GM21723 (cell line): ENCODE data around the gene SAMM50.
A peak's percentile ranks its signal among the peaks of the same experiment; 100 is the strongest.

ENCODE experiments used
- ATAC-seq: cut with Tn5 transposase; IDR thresholded peaks from one replicate; pipeline ENCODE4 v1.9.1; 2021; ENCODE audit warnings: mild to moderate bottlenecking, moderate library complexity; ENCODE audit not compliant: unreplicated experiment

SAMM50 gene

DNA sequence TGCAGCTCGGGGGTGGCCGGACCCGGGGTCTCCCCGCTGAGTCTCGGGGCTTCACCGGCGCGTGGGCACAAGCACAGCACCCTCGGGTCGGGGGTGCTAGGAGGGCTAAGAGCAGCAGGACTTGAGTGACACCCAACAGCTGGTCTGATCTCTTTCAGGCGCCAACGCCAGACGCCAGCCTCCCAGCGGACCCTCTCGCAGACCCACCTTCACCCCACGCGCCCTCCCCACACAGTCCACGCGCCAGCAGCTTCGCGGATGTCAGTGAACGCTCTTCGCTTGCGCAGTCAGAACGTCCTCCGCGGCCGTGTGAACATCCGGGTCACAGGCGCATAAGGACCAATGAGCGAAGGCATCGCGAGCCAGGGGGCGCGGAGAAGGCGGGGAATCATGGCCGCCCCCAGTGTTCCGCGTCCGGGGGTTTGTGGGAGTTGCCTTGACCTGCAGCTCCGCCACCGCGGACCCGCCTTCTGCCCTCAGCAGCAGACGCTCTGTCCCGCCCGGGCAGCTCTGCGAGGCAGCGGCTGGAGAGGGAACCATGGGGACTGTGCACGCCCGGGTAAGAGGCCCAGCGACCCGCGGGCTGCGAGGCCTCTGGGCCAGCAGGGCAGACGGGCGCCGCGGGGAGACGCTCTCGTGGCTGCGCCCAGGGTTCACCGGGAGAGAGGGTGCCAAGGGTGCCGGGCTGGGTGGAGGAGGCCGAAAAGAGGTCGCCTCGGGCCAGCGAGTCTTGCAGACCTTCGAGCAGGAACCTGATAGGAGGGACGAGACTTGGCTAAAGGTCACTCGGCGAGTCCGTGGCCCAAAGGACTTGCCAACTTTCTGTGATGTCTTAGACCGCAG lies at the start of gene SAMM50:
Gene SAMM50 (plus strand): TSS at position 403 of the 843 bp plus-strand sequence. CDS start 136 bp downstream, at position 539.
- ATAC-seq = peak; percentile 86

DNA sequence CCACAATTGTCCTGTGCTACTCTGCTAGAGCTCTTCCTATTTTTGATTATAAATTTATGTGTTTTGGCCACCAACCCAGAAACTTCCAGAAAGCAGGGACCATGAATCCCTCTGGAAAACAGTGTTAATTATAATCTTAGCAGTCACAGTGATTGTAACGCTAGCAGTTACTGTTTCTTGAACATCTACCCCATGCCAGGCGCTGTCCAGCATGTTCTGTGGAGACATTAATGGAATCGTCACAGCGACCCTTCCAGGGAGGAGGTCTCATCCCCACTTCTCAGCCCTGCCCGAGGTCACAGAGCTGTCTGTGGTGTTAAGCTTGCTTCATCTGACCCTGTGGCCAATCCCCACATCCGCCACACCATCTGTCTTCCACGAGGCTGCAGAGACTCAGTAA lies 49.6 kb upstream of the SAMM50 start:
- no peak for ATAC-seq

DNA sequence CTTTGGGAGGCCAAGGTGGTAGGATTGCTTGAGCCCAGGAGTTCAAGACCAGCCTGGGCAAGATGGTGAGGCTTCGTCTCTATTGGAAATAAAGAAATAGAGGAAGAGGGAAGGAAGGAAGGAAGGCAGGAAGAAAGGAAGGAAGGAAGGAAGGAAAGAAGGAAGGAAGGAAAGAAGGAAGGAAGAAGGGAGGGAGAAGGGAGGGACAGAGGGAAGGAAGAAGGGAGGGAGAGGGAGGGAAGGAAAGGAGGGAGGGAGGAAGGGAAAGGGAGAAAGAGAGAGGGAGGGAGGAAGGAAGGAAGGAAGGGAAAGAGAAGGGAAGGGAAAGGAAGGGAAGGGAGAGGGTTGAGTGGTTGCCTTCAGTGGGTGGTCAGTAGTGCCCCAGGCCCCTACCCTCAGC lies 45.5 kb upstream of the SAMM50 start:
- ATAC-seq = no peak

DNA sequence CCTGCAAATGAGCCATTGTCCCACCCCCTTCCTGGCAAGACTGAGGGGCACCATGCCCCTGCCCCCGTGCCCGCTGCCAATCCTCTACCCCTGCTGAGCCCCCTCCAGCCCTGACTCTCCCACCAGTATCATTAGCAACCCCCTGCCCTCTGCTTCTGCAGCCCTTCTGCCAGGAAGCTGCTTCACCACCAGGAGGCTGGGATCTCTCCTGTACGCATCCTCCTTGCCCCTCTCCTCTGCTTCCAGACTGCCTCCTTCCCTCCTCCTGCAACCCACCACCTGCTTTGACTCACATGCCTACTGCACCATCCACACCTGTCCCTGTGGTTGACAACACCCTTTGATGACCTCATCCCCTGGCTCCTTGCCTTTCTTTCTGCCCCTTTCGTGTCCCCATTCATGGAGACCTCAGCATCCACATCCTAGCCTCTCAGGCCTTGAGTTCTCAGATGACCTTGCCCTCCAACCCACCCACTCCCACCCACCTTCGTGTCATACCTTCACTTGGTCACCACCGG lies 45.0 kb upstream of the SAMM50 start:
- no peak for ATAC-seq

DNA sequence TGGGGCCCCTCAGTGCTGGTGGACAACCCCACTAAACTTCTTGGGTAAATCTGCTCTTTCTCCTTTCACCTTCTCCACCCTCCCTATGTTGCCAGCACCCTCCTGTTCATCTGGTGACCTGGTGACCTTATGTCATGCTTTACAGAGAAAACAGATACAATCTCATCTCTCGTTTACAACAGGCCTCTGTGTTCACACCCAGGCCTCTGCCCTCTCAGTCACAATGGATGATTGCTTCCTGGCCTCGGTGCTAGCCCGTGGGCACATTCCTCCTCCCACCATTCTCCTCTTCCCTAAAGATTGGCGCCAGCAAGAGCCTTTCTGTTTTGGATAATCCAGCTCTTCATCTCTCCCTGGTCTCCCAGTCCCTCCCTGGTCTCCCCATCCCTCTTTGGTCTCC lies 43.9 kb upstream of the SAMM50 start:
- no peak for ATAC-seq

DNA sequence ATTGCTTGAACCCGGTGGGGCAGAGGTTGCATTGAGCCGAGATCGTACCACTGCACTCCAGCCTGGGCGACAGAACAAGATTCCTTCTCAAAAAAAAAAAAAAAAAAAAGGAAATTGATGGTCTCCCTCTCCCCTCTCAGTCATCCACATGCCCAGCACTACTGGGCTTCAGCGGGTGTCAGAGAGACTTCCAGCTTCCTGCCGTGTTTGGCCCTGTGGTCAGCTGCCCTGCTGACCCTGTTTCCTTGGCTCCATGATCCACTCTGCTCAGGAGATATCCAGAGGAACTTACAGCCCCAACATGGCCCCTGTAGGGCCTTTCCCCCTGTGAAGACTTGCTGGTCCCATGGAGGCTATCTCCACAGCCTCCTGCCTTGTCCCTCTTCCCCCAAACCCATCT lies 37.7 kb upstream of the SAMM50 start:
- no peak for ATAC-seq

DNA sequence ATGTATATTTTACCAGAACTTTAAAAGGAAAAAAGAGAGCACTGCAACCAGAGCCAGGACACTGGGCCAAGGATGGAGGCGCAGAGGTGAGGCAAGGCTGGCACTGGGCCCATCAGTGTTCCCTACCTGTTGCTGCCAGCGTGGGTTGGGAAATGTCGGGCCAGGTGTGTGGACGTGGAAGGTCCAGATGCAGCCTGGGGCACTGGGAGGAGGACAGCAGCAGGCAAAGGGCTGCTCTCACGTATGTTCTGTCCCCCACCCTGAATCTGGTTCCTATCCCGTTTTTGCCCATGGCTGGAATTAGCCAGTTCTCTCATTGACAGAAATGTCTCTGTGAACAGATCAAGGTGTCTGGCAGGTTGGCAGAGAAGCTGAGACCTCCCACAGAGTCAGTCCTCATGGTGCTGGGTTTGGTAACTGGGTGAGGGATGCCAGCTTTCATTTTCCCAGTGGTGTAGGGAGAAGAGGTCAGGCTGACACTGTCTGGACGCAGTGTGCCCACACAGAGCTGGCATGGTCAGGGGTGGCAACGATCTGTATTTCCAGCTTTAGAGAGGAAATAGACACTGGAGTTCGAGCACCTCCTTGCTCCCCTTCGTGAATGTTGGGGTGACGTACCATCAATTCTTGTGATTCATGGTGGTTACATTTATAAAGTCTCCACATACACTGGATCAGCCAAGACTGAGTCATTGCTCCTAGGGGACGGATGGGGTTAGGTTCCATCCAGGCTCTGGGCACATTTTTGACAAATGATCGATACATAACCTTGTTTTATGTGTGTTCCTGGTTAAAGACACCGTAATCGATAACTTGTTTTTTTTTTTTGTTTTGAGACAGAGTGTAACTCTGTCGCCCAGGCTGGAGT lies 35.9 kb upstream of the SAMM50 start:
- no peak for ATAC-seq

DNA sequence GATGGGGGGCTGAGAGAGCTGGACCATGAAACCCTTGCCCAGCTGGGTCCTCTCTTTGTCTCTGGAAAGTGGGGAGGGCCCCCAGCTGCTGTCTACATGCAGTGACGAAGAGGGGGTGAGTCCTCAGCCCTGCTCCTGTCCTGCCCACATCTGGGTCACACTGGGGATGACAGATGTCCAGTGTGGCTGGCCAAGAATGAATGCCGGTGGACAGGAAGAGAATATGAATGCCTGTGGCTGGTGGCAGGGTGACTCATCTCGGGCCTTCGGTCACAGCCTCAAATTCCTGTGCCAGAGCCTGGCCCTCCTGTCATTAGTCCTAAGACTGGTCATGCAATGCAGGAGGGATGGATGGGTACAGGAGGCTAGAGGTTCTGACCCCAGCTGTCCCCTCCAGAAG lies 33.9 kb upstream of the SAMM50 start:
- ATAC-seq = no peak

DNA sequence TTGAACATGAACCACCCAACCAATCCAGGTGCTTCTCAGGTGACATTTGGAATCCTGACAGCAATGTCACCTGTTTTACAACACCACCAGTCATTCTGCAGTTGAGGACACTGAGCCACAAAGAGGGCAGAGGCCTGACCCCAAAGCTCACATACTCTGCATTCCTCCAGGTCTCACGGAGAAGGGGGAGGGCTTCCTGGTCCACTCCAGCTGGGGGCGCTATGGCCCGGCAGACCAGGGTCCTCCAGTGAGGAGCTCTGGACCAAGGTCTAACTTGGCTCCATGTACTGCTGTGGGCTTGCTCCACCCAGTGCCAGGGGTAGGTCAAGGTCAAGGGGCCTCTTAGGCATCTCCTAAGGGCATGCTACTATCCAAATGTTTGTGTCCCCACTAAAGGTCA lies 33.1 kb upstream of the SAMM50 start:
- no peak for ATAC-seq

DNA sequence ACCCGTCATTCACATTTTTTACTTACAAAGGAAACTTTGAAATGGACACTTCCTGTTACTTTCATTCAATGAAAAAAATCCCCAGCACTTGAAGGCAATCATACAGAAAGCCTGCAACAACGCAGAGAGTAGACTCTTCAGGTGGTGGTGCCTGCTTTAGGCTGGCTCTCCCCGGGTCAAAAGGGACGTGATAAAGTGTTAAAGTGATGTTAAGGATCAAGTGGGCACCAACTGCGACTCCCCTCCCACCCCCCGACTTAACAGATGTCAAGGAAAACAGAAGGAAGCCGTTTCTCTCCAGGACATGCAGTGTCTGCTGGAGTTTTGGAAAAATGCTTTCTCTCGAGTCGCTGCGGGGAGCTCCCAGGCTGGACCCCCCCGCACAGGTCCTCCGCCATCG lies 32.1 kb upstream of the SAMM50 start:
- ATAC-seq = no peak

DNA sequence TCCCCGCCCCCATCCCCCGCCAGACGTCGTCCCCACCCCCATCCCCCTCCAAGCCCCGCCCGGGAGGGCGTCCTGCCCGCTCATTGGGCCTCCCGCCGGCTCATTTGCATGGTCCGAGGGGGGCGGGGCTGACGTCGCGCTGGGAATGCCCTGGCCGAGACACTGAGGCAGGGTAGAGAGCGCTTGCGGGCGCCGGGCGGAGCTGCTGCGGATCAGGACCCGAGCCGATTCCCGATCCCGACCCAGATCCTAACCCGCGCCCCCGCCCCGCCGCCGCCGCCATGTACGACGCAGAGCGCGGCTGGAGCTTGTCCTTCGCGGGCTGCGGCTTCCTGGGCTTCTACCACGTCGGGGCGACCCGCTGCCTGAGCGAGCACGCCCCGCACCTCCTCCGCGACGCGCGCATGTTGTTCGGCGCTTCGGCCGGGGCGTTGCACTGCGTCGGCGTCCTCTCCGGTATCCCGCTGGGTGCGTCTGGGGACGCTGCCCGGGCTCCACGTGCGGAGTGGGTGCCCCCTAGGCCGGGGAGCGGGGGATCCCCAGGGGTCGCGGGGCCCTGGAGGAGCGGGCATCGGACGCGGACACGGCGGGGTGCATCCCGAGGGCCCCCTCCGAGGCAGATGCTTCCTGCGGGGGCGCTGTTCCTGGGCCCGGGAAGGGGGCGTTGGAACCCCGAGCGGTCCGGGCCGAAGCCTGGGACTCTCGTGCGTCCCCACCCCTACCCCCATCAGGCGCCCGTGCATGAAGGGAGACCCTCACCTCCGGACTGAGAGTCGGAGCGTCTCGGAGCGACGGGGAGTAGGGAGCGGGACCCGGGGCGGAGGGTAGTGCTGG lies 31.4 kb upstream of the SAMM50 start, which contains the start of gene PNPLA3:
Gene PNPLA3 (plus strand): TSS at position 175 of the 834 bp plus-strand sequence. CDS start 107 bp downstream, at position 282.
- no peak for ATAC-seq

DNA sequence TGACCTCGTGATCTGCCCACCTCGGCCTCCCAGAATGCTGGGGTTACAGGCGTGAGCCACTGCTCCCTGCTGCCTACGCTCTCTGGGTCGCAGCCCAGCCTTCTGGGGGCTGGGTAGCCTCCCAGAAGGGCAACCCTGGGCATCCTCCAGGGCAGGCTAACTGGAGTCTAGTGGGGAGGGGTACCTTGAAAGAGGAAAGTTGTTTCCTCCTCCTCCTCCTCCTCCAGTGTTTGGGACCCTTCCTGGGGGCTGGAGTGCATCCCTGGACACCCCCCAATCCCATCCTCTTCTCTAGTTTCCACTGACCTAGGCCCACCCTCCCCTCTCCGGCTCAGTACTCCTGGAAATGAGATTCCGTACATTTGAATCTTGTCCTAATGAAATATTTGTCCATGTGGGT lies 30.4 kb upstream of the SAMM50 start:
- no peak for ATAC-seq

DNA sequence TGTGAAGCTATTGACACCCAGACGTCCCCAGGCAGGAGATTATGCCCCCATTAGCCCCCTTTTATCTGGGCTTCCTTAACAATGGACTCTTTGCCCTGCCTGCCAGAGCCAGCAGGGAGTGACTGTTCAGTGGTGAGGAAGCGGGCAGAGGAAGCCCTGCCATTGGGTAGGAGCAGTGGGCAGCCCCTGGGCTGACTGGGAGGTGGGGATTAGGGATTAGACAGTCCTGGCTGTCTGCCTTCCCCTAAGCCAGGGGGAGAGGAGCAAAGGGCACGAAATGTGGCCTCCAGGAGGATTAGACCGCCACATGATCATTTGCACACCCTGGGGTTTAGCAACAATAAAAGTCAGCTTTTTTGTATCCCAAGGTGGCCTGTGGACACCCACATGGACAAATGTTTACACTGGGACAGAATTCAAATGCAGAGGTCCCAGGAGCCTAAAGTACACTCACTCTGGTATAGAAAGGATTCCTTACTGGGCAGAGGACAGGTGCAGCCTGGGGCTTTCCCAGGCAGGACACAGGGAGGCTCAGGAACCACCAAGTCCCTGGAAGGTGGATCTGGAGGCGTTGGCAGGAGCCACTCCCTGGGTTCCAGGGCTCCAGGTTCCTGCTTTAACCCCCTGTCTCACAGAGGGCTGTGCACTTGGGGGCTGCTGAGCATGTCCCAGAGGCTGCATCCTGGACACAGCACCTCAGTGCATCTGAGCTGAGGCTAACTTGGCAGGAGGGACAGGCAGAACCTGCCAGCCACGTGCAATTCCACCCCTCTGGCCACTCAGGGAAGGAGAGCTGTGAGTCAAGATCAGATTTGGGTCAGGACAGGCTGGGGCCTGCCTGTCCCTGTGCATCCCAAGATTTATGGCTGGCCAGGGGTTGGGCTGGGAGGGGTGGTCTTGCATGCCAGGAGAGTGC lies 29.6 kb upstream of the SAMM50 start:
- no peak for ATAC-seq

DNA sequence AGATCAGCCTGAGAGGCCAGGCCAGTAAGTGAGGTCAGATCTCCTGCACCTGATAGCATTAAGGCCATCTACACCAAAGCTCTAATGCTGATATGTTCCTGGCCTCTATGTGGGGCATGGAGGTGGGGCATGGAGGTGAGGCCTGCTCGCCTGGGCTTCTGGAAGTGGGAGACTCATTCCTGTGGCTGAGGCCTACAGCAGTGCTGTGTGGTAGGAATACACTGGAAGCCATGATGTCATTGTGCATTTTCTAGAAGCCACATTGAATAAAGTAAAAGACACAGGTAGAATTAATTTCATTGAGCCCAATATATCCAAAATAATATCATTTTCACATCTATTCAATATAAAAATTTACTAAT lies 28.9 kb upstream of the SAMM50 start:
- ATAC-seq = no peak

DNA sequence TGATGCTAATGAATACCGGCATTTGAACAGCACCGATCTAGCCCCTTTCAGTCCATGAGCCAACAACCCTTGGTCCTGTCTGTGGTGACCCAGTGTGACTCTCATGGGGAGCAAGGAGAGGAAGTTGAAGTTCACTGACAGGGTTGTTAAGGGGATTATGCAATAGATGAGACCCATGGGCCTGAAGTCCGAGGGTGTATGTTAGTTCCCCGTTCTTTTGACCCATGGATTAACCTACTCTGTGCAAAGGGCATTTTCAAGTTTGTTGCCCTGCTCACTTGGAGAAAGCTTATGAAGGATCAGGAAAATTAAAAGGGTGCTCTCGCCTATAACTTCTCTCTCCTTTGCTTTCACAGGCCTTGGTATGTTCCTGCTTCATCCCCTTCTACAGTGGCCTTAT lies 26.8 kb upstream of the SAMM50 start:
- ATAC-seq = no peak

DNA sequence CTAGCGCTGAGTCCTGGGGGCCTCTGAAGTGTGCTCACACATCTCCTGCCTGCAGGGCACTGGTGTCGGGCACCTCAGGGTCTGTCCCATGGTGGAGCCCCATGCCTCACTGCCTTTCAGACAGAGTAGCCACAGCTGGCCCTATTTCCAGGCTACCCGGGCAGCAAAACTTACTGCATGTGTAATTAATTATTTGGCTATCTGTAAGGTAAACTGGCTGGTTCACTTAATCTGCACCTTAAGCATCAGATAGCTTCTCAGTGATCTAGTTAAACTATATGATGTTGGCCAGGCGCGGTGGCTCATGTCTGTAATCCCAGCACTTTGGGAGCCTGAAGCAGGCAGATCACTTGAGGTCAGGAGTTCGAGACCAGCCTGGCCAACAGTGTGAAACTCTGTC lies 26.3 kb upstream of the SAMM50 start:
- no peak for ATAC-seq

DNA sequence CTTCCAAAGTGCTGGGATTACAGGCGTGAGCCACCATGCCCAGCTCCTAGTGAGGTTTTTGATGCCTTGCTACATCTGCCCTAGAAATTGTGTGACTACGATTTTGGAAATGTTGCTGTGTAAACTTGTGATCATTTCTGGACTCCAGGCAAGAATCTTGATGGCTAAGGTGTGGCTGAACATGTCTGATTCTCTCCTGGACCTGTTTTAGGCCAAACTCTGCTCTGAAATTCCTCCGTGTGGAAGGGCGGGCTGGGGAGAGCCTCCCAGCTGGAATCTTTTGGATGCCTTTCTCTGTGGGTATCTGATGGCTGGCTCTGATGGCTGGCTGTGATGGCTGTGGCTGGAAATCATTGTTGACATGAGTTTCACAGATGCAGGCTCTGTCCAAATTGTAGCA lies 23.5 kb upstream of the SAMM50 start:
- ATAC-seq = no peak

DNA sequence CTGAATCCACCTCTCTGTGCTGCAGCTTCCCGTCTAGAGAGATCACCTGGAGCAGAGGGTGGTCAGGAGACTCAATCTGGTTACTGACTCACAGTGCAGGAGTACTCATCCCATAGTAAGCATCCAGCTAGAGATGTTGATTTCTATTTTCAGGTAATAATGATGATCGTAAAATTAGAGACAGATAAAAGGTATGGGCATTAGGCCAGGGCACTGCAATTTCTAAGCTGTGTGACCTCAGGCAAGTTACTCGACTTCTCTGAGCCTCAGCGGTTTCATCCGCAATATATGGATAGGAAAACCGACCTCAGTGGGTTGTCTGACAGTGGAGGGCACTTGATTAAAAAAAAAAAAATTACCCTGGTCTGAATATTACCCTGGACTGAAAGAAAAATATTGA lies 13.8 kb upstream of the SAMM50 start:
- no peak for ATAC-seq

DNA sequence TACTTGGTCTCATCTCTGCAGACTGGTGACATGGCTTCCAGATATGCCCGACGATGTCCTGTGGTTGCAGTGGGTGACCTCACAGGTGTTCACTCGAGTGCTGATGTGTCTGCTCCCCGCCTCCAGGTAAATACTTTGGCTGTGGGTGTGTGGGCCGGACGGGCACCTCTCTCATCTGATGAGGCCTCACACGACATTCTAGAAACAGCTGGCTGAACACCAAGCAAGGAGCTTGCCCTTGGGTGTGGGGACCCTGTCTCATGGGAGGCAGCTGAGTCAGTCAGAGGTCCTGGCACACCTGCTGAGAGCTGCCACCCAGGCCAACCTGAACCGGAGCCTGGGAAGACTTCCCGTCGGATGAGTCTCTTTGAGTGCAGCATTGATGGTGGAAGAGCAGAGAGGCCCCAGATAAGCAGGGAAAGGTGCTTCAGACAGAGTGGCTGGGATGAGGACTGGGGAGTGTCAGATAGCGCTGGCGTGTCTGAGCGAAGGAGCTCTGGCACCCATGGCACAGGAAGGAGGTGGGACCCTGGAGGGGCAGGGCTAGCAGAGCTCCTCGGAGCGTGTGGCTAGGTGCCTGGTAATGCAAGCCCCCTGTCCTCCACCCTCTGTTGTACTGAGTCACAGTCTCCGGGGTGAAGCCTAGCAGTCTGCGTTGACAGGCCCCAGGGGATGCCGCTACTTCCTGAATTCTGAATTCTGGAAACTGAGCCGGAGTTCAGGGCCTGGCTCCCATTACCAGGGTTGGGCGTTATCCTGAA lies 10.4 kb upstream of the SAMM50 start:
- no peak for ATAC-seq
